Activated T-cell treated with anti-CD3 and anti-CD28 coated beads, Interleukin-2, amount 50 U/mL, for 1 hour (primary cell): ENCODE measurements around the gene ZNF142.

Source experiments
- DNase-seq: peaks from one replicate; pipeline ENCODE4 v3.0.0-alpha.2; 2020

ZNF142 gene

DNA sequence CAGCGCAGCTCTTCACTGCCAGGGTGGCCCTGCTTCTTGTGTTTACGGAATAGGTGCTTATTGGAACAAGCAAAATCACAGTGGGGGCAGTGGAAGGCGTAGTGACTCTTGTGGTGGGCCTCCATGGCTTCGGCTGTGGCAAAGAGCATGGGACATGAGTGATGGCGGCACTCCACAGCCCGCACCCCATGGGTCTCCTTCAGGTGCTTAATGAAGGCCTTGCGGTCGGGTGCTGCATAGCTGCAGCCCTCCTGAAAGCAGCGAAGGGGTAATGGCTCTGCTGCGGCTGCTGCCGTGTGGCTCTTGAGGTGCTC is 10.7 kb downstream of the ZNF142 start:
- no peak for DNase-seq

DNA sequence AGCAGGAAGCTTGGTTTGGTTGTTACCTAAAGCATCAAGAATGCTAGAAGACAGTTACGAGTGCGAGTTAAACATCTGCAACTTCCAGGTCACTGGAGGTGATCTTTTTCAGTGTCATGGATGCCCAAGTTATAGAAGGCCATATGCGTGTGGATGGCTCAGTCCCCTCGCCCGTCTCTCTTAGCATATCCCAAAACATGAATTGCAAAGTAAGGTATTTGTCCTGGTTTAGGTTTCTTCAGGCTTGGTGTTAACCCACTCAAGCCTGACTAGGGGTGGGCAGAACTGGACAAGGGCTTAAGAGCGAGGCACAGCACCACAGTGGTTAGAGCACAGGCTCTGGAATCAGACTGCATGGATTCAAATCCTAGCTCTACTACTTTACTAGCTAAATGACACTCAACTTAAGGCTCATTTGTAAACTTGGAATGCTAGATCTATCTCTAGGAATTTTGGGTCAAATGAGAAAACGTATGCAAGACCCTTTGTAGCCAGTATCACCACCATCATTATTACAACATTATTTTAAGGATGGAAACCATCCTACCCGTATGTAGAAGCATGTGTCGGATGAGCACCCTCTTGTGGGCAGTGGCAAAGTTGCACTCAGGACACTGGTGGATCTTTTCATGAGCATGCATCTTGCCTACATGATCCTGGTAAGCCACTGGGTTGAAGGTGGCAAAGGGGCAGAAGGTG is 11.2 kb downstream of the ZNF142 start:
- peak; percentile 54 for DNase-seq

DNA sequence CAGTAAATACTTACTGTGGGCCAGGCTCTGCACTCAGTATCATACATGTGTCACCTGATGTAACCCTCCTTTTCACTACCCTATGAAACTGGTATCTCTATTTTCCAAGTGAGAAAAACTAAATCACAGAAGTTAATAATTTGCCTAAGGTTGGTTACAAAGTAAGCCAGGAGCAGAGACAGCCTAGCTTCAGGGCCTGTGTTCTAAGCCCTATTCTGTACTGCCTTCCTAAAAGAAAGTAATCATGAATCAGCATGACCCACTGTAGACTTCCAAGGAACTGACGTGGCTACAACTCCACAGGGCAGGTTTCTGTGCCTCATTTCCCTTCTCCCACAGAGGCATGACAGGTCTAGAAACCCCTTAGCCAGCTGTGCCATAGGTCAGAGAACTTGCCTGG is 14.3 kb downstream of the ZNF142 start:
- no peak for DNase-seq

DNA sequence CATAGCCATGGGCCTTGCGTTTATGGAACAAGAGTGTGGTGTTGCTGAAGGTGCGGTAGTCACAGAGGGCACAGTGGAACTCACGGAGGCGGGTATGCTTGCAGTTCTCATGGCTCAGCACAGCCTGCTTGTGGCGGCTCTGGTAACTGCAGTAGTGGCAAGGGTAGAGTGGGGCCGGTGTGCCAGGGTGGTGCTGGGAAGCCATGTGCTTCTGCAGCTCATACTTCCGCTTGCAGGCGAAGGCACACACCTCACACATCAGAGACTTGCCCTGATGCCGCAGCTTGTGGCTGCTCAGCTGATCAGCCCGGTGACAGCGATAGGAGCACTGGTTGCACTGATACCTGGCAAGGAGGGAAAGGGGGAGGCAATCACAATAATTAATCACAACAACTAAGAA is 14.7 kb downstream of the ZNF142 start:
- DNase-seq, result no peak

- no peak for DNase-seq
These were observed 15.6 kb downstream of the ZNF142 start for GRCh38 chr2:218643751-218644310.

- DNase-seq, result no peak
These were observed 16.6 kb downstream of the ZNF142 start for GRCh38 chr2:218642786-218643185.

DNA sequence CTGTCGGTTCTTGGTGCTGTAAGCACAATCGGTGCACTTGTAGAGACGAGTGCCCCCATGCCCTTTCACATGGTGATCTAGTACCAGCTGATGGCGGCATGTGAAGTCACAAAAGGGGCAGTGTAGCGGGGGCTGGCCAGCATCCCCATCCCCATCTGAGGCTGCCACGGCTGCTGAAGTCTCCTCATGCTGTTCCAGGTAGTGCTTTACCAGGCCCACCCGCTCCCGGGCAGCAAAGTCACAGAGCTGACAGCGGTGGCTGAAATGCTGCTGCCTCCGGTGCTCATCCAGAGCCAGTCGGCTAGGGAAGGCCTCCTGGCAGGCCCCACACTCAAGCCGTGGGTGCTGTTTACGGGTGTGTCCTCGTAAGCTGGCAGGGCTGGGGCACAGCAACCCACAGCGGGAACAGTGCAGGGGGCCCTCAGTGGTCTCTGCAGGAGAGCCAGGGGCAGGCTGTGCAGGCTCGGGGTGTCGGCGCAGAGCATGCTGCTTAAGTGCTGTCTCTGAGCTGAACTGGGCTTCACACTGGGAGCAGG is 17.2 kb downstream of the ZNF142 start:
- DNase-seq, result no peak

DNA sequence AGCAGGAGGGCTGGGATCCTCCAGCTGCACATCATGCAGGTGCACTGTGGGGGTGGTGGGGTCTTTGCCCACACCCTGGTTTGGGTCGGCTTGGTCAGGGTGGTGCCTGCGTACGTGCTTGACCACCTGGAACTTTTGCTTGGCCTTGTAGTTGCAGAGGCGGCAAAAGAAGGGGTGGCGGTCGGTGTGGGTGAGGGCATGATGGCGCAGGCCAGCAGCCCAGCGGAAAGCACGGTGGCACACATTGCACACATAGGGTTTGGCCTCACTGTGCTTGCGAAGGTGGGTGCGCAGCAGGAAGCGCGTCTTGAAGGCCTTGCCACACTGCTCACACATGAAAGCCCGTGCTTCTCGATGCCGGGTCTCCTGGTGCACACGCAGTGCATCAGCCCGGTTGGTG is 21.1 kb downstream of the ZNF142 start:
- DNase-seq, result no peak

- no peak for DNase-seq
These were observed 23.7 kb downstream of the ZNF142 start for GRCh38 chr2:218635719-218636118.

GRCh38 chr2:218631837-218632236 is 27.6 kb downstream of the ZNF142 start:
- no peak for DNase-seq

DNA sequence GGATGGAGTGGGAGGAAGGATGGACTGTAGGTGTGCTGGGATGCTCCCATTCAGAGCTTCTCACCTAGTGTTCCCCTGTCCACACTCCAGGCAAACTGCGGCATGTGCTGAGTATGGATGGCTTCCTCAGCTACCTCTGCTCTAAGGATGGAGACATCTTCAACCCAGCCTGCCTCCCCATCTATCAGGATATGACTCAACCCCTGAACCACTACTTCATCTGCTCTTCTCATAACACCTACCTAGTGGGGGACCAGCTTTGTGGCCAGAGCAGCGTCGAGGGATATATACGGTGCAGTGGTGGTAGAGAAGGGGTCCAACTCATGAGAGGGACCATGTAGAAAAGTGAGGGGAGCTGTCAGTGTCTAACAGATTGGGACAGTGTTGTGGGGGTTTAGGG is 31.5 kb downstream of the ZNF142 start:
- DNase-seq, result no peak

GRCh38 chr2:218626369-218626768 is 33.1 kb downstream of the ZNF142 start:
- DNase-seq, result no peak

- no peak for DNase-seq
These were observed 36.1 kb downstream of the ZNF142 start for GRCh38 chr2:218623366-218623705.

- DNase-seq, result no peak
These were observed 36.6 kb downstream of the ZNF142 start for GRCh38 chr2:218622606-218623365.

DNA sequence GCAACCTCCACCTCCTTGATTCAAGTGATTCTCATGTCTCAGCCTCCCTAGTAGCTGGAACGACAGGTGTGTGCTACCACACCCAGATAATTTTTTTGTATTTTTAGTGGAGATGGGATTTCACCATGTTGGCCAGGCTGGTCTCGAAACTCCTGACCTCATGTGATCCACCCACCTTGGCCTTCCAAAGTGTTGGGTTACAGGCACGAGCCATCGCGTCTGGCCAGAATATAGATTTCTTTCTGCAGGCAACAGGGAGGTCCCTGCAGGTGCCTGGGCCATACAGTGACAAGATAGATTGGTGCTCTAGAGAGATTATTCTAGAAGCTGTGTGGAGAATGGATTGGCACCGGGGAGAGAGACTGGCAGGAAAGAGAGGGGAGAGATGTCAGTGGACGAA is 38.4 kb downstream of the ZNF142 start:
- no peak for DNase-seq

- DNase-seq, result no peak
These were observed 41.1 kb downstream of the ZNF142 start for GRCh38 chr2:218618102-218618860.

DNA sequence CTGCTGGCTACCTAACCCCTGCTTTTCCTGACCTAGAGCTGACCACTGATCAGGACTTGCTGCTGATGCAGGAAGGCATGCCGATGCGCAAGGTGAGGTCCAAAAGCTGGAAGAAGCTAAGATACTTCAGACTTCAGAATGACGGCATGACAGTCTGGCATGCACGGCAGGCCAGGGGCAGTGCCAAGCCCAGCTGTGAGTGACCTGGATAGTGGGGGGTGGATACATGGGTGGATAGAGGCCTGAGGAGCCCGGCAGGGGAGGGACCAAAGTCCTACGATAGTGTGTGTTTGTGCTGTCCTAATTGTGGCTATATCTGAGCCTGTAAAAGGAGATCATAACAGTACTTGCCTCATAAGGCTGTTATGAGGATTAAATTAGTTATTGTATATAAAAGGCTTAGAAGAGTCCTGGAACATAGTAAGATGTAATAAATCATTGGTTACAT is 43.5 kb downstream of the ZNF142 start:
- no peak for DNase-seq

DNA sequence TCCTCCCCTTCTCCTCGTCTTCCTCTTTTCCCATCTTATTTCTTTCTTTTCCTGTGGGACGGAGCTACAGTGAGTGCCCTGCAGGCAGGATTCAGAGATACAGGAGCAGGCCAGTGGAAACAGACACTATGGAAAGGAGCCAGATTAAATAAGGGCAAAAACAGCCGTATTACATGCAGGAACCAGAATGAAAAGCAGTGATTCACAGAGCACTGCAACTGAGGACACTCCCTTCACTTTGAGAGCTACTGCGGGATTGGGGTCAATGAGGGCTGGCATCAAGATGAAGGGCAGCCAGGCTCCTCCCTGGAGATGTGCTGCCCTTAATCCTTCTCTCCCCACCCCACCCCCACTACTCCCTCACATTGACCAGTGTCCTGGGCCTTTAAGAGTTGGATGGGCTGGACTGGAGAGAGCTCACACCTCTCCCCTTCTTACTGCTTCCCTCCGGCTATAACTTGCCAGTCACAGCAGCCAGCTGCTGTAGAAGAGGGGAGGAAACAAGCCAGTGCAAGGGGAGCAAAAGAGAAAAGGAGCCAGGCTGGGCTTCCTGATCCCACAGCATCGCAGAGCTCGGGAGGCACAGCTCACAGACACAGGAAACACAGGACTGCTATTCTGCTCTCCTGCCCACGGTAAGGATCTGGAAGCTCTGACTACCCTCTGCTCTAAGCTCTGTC is 51.8 kb downstream of the ZNF142 start, which contains the start of gene PLCD4:
TSS of gene PLCD4 (plus strand) at position 464 of the 680 bp plus-strand sequence. CDS start 7,841 bp downstream, outside the sequence.
- no peak for DNase-seq

GRCh38 chr2:218605432-218605831 is 54.0 kb downstream of the ZNF142 start:
- no peak for DNase-seq
